Ishikawa (cell line): ENCODE results near the gene CDH13.

ENCODE experiments used
- CEBPB ChIP-seq: IDR thresholded peaks from 2 replicates; pipeline ENCODE4 v1.6.1; 2012
- CREB1 ChIP-seq: IDR thresholded peaks from 2 replicates; pipeline ENCODE4 v1.6.1; 2012; ENCODE audit warnings: low read depth
- EGR1 ChIP-seq: IDR thresholded peaks from 2 replicates; pipeline ENCODE4 v1.6.1; 2012
- EP300 ChIP-seq: IDR thresholded peaks from 2 replicates; pipeline ENCODE4 v1.6.1; 2012; ENCODE audit warnings: borderline replicate concordance
- FOXM1 ChIP-seq: IDR thresholded peaks from 2 replicates; pipeline ENCODE4 v1.6.1; 2012; ENCODE audit warnings: low read depth, borderline replicate concordance
- NFIC ChIP-seq: IDR thresholded peaks from 2 replicates; pipeline ENCODE4 v1.6.1; 2012
- RAD21 ChIP-seq: IDR thresholded peaks from 2 replicates; pipeline ENCODE4 v1.6.1; 2012; ENCODE audit warnings: low read depth
- TAF1 ChIP-seq: IDR thresholded peaks from 2 replicates; pipeline ENCODE4 v1.6.1; 2012; ENCODE audit warnings: low read depth, mild to moderate bottlenecking
- TCF12 ChIP-seq: IDR thresholded peaks from 2 replicates; pipeline ENCODE4 v1.6.1; 2012; ENCODE audit warnings: low read depth
- TEAD4 ChIP-seq: IDR thresholded peaks from 2 replicates; pipeline ENCODE4 v1.6.1; 2012
- YY1 ChIP-seq: IDR thresholded peaks from 2 replicates; pipeline ENCODE4 v1.6.1; 2012; ENCODE audit warnings: low read depth
- ZBTB7A ChIP-seq: IDR thresholded peaks from 2 replicates; pipeline ENCODE4 v1.6.1; 2012; ENCODE audit warnings: low read depth
- TF ChIP-seq, protein P1 (sequence below): IDR thresholded peaks from 2 replicates; pipeline ENCODE4 v1.6.1; 2012
- TF ChIP-seq, protein P2 (sequence below): IDR thresholded peaks from 2 replicates; pipeline ENCODE4 v1.6.1; 2012; ENCODE audit warnings: low read depth, mild to moderate bottlenecking
- TF ChIP-seq, protein P3 (sequence below): IDR thresholded peaks from 2 replicates; pipeline ENCODE4 v1.6.1; 2012

CDH13 gene

DNA sequence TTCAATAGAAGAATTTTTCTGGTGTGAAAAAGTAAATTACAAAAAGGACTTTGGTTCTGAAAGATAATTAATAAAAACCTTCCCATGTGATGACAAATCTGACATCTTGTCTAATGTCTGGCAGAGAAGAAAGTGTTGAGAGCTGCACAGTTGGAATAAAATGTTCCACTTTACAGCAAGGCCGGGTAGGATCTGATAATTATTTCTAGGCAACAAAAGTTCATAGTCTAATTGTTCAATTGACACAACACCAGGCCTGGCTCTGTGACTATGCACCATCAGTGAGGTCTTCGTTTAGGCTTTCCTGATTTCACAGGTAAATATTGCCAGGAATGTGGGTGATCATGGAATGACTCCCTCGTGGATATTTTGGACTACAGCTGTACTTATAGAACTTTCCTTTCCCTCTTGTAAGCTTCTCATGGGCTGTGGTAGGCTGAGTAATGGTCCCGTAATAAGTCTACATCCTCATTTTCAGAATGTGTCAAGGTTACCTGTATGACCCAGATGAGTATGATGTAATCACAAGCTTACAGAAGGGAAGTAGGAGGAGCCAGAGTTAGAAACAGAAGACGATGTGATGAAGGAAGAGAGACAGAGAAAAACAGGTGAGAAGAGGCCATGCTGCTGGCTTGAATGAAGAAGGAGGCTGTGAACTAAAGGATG is 217.0 kb downstream of the CDH13 start:
- TF ChIP-seq, protein P1, sequence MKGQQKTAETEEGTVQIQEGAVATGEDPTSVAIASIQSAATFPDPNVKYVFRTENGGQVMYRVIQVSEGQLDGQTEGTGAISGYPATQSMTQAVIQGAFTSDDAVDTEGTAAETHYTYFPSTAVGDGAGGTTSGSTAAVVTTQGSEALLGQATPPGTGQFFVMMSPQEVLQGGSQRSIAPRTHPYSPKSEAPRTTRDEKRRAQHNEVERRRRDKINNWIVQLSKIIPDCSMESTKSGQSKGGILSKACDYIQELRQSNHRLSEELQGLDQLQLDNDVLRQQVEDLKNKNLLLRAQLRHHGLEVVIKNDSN, result no peak
- TF ChIP-seq CEBPB (no peak), FOXM1 (no peak), RAD21 (no peak), YY1 (no peak), CREB1 (no peak), EGR1 (no peak), EP300 (no peak), TCF12 (no peak), TAF1 (no peak), TEAD4 (no peak)
- TF ChIP-seq, protein P2, sequence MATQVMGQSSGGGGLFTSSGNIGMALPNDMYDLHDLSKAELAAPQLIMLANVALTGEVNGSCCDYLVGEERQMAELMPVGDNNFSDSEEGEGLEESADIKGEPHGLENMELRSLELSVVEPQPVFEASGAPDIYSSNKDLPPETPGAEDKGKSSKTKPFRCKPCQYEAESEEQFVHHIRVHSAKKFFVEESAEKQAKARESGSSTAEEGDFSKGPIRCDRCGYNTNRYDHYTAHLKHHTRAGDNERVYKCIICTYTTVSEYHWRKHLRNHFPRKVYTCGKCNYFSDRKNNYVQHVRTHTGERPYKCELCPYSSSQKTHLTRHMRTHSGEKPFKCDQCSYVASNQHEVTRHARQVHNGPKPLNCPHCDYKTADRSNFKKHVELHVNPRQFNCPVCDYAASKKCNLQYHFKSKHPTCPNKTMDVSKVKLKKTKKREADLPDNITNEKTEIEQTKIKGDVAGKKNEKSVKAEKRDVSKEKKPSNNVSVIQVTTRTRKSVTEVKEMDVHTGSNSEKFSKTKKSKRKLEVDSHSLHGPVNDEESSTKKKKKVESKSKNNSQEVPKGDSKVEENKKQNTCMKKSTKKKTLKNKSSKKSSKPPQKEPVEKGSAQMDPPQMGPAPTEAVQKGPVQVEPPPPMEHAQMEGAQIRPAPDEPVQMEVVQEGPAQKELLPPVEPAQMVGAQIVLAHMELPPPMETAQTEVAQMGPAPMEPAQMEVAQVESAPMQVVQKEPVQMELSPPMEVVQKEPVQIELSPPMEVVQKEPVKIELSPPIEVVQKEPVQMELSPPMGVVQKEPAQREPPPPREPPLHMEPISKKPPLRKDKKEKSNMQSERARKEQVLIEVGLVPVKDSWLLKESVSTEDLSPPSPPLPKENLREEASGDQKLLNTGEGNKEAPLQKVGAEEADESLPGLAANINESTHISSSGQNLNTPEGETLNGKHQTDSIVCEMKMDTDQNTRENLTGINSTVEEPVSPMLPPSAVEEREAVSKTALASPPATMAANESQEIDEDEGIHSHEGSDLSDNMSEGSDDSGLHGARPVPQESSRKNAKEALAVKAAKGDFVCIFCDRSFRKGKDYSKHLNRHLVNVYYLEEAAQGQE, result no peak
- TF ChIP-seq, protein P3, sequence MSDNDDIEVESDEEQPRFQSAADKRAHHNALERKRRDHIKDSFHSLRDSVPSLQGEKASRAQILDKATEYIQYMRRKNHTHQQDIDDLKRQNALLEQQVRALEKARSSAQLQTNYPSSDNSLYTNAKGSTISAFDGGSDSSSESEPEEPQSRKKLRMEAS, result no peak

DNA sequence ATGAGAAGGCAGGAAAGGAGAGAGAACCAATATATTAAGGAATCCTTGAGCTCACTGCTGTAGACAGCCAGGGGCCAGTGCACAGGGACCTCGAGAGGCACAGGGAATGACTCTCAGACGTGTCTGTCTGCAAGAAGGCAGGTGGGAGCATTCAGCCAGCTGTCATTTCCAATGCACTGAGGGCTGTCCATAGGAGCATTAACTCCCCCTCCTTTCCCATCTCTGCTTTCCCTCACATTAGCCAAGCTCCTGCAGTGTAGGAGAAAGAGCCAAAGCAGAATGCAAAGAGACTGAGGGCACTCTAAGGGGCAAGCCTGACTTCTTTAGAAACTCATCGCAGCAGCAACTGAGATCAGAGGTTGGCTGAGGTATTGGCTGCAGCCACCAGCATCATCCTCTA is 218.3 kb downstream of the CDH13 start:
- TF ChIP-seq EGR1 (no peak), TEAD4 (no peak), CEBPB (no peak), TAF1 (no peak), FOXM1 (no peak), NFIC (no peak), CREB1 (no peak), YY1 (no peak)
- TF ChIP-seq, protein P3, result no peak
- TF ChIP-seq, protein P1, result no peak
- TF ChIP-seq, protein P2, result no peak

DNA sequence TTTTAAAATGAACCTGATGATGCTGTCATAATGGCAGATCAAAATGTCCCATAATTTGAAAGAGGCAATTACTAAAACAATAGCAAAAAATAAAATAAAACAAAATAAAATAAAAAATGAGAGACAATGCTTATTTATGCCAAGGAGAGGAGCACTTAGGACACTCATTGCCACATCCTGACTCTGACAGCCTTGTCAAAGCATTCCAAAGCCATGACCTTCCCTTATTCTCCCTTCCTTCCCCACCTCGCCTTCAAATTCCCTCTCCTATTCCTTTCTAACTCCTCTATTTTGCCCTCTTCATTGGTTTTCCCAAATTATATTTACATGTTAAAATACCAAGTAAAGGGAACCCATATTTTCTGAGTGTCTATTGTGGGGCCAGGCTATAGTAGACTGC is 220.0 kb downstream of the CDH13 start:
- TF ChIP-seq CEBPB, result no peak
- TF ChIP-seq EP300, result no peak
- TF ChIP-seq, protein P3, result no peak
- no peak for TF ChIP-seq TCF12

DNA sequence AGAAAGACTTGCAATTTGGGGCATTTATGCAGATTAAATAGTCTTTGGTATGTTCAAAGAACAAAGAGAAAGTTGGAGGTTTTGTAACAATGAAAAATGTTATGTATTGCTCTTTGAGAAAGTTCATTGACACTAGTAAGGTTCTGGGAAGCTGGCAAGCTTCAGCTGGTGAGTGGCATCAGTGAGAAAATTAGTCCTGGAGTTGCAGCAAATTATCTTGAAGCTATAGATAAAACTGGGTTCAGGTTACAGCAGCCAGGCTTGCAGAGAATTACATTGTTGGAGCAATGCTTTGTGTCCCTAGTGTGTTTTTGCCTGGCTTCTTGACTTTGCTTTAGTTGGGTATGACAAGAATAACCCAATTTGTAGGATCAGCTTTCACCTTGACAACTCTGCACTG is 221.2 kb downstream of the CDH13 start:
- TF ChIP-seq FOXM1 (no peak), EGR1 (no peak), NFIC (no peak), CEBPB (no peak), TCF12 (no peak), EP300 (no peak), CREB1 (no peak), TAF1 (no peak), YY1 (no peak), TEAD4 (no peak), ZBTB7A (no peak)
- TF ChIP-seq, protein P1, result no peak

DNA sequence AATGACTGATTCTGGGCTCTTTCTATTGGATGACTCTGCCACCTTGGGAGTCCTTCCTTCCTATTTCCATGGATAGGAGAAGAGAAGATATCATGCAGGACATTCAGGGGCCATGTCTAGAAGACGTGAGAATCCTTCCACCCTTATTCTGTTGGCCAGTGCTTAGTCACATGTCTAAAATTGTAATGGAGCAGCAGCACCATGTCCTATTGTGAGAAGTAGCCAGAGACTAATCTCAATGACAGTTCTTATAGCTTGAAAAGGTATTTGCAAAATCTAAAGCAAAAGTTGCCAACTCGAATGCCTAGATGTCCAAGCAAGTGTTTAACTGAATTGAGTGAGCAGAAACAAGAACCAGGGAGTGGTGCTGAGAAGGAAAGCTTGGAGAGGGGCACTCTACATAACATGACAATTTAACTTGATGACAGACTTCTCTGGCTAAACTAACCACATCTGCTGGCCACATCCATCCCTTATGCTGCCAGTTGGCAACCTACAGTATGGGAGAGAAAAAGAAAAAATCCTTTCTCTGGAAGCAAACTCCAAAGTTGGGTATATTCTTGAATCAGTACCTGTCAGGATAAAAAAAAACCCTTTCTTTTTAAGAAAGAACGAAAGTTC is 225.7 kb downstream of the CDH13 start:
- TF ChIP-seq NFIC (no peak), FOXM1 (no peak), EP300 (no peak), EGR1 (no peak), CREB1 (no peak)
- TF ChIP-seq, protein P2, result no peak
